Activated naive CD8-positive, alpha-beta T cell treated with anti-CD3 and anti-CD28 coated beads, Interleukin-2, amount 10 ng/mL, durations not matched to agents 7 days and 5 days (primary cell): ENCODE data around the gene ATG9A. TPM values are rescaled to one million over a fixed set of nuclear protein-coding genes. Genes with fewer than 3 reads are reported as not detected.

ENCODE experiments used
- ATAC-seq: fragments of 150-1000 bp; cut with Tn5 transposase; one replicate; pipeline ENCODE4 v1.10.0; 2021; ENCODE audit warnings: low read depth, moderate library complexity
- POLR2A ChIA-PET: fragments of 350-600 bp; sonication (Branson Sonifier 250); formaldehyde crosslinking; loops from one replicate; lab custom pipeline; 2021; ENCODE audit warnings: antibody characterized with exemption; lab: Charles Lee
- DNase-seq: peaks from one replicate; pipeline ENCODE4 v3.0.0; 2021
- H3K27ac Mint-ChIP-seq: one replicate; pipeline ENCODE4 v1.8.0; 2022; ENCODE audit warnings: mild to moderate bottlenecking, mixed read lengths
- H3K27me3 Mint-ChIP-seq: one replicate; pipeline ENCODE4 v1.8.0; 2022; ENCODE audit warnings: mild to moderate bottlenecking, moderate library complexity, mixed read lengths
- H3K36me3 Mint-ChIP-seq: one replicate; pipeline ENCODE4 v1.8.0; 2021; ENCODE audit warnings: mild to moderate bottlenecking, mixed read lengths
- H3K4me1 Mint-ChIP-seq: one replicate; pipeline ENCODE4 v1.8.0; 2021; ENCODE audit warnings: mixed read lengths
- H3K4me3 Mint-ChIP-seq: one replicate; pipeline ENCODE4 v1.8.0; 2022; ENCODE audit warnings: mild to moderate bottlenecking, moderate library complexity, mixed read lengths
- H3K9me3 Mint-ChIP-seq: one replicate; pipeline ENCODE4 v1.8.0; 2021; ENCODE audit warnings: mixed read lengths
- total RNA-seq, 2 experiments: library from RNA; stranded (reverse); gene quantifications; one replicate each; pipeline ENCODE4 v1.2.3, GENCODE V29; 2021

Gene ATG9A
- total RNA-seq, 2 experiments from 2014 or later = 56.0 to 62.1 TPM

- ATAC-seq (no peak), DNase-seq (no peak)
- POLR2A ChIA-PET = interaction anchor here (1.4 kb wide), 2 partner anchors 9 to 39 kb away, joined by 5 to 8 read pairs; partner anchors contain the start of gene ZFAND2B
- Mint-ChIP-seq H3K36me3 (peaks cover 19% of the 10 kb centered on the region), H3K27ac (no peak overlapping the region), H3K9me3 (no peaks in the 10 kb centered on the region), H3K4me1 (peaks cover 32% of the 10 kb centered on the region), H3K4me3 (no peak overlapping the region), H3K27me3 (no peaks in the 10 kb centered on the region)
These were observed 14.7 kb downstream of the ATG9A start for GRCh38 chr2:219214786-219215185.

- peaks cover 37% of the 10 kb centered on the region for H3K4me1 Mint-ChIP-seq
- no peak overlapping the region for H3K4me3 Mint-ChIP-seq
- ATAC-seq = no peak
- H3K36me3 Mint-ChIP-seq = peaks cover 17% of the 10 kb centered on the region
- POLR2A ChIA-PET = interaction anchor here (1.4 kb wide), 1 partner anchor 39 kb away, joined by 5 read pairs; no protein-coding TSS in a partner anchor
- H3K27me3 Mint-ChIP-seq = no peaks in the 10 kb centered on the region
- H3K9me3 Mint-ChIP-seq = no peaks in the 10 kb centered on the region
- peak overlapping the region; percentile 28 for H3K27ac Mint-ChIP-seq
- no peak for DNase-seq
These were observed 15.3 kb downstream of the ATG9A start for GRCh38 chr2:219214141-219214540.

- H3K4me1 Mint-ChIP-seq = peaks cover 40% of the 10 kb centered on the region
- ATAC-seq = no peak
- POLR2A ChIA-PET = interaction anchor here (1.2 to 1.4 kb wide), 2 partner anchors 37 to 38 kb away, joined by 3 to 5 read pairs; partner anchors contain the start of gene CNPPD1
- no peaks in the 10 kb centered on the region for H3K9me3 Mint-ChIP-seq
- H3K36me3 Mint-ChIP-seq = peaks cover 17% of the 10 kb centered on the region
- no peaks in the 10 kb centered on the region for H3K27me3 Mint-ChIP-seq
- H3K27ac Mint-ChIP-seq = peak overlapping the region; percentile 34
- H3K4me3 Mint-ChIP-seq = no peak overlapping the region
- no peak for DNase-seq
These were observed 15.9 kb downstream of the ATG9A start for GRCh38 chr2:219213486-219214071.

GRCh38 chr2:219213026-219213415 is 16.4 kb downstream of the ATG9A start:
- Mint-ChIP-seq H3K4me1 (peaks cover 45% of the 10 kb centered on the region), H3K27me3 (no peaks in the 10 kb centered on the region), H3K27ac (peak overlapping the region; percentile 34), H3K9me3 (no peaks in the 10 kb centered on the region), H3K36me3 (peaks cover 22% of the 10 kb centered on the region), H3K4me3 (no peak overlapping the region)
- ATAC-seq (no peak), DNase-seq (no peak)
- POLR2A ChIA-PET = interaction anchor here (1.2 kb wide), 1 partner anchor 36 kb away, joined by 3 read pairs; the partner anchor contains the start of gene CNPPD1

- POLR2A ChIA-PET = interaction anchor here (0.7 to 1.9 kb wide), 13 partner anchors 10 to 152 kb away, joined by 3 to 31 read pairs (median 5); partner anchors contain the start of genes ANKZF1, ATG9A, CNPPD1 and TUBA4A
- Mint-ChIP-seq H3K4me1 (peaks cover 48% of the 10 kb centered on the region), H3K4me3 (peak overlapping the region; percentile 63), H3K27ac (peak overlapping the region; percentile 93), H3K27me3 (no peaks in the 10 kb centered on the region), H3K36me3 (peaks cover 19% of the 10 kb centered on the region), H3K9me3 (no peaks in the 10 kb centered on the region)
- DNase-seq (no peak), ATAC-seq (no peak)
These were observed 18.5 kb downstream of the ATG9A start for GRCh38 chr2:219210886-219211362.

- H3K9me3 Mint-ChIP-seq = no peaks in the 10 kb centered on the region
- peaks cover 52% of the 10 kb centered on the region for H3K4me1 Mint-ChIP-seq
- ATAC-seq = no peak
- POLR2A ChIA-PET = interaction anchor here (0.8 to 5.2 kb wide), 8 partner anchors 9 to 51 kb away, joined by 3 to 92 read pairs (median 7); partner anchors contain the start of genes ANKZF1, ATG9A and CNPPD1
- peak overlapping the region; percentile 62 for H3K4me3 Mint-ChIP-seq
- no peak for DNase-seq
- H3K27ac Mint-ChIP-seq = peak overlapping the region; percentile 88
- H3K36me3 Mint-ChIP-seq = peaks cover 19% of the 10 kb centered on the region
- no peaks in the 10 kb centered on the region for H3K27me3 Mint-ChIP-seq
These were observed 19.1 kb downstream of the ATG9A start for GRCh38 chr2:219210196-219210885.

- Mint-ChIP-seq H3K4me3 (peak overlapping the region; percentile 62), H3K4me1 (peaks cover 52% of the 10 kb centered on the region), H3K27me3 (no peaks in the 10 kb centered on the region), H3K36me3 (peaks cover 21% of the 10 kb centered on the region), H3K27ac (peak overlapping the region; percentile 88), H3K9me3 (no peaks in the 10 kb centered on the region)
- DNase-seq = no peak
- ATAC-seq = no peak
- POLR2A ChIA-PET = interaction anchor here (0.6 to 5.2 kb wide), 9 partner anchors 9 to 170 kb away, joined by 3 to 92 read pairs (median 8); partner anchors contain the start of genes ANKZF1, ATG9A, CNPPD1 and GLB1L
These were observed 19.9 kb downstream of the ATG9A start for GRCh38 chr2:219209236-219210195.

GRCh38 chr2:219207884-219208740 is 21.3 kb downstream of the ATG9A start:
- DNase-seq (no peak), ATAC-seq (no peak)
- H3K36me3 Mint-ChIP-seq = peaks cover 16% of the 10 kb centered on the region
- H3K9me3 Mint-ChIP-seq = peaks cover 7% of the 10 kb centered on the region
- peaks cover 47% of the 10 kb centered on the region for H3K4me1 Mint-ChIP-seq
- POLR2A ChIA-PET = interaction anchor here (0.7 to 5.2 kb wide), 8 partner anchors 22 to 49 kb away, joined by 3 to 92 read pairs (median 14); partner anchors contain the start of genes ANKZF1, ATG9A, CNPPD1 and GLB1L
- H3K4me3 Mint-ChIP-seq = peak overlapping the region; percentile 85
- H3K27ac Mint-ChIP-seq = peak overlapping the region; percentile 93
- H3K27me3 Mint-ChIP-seq = no peaks in the 10 kb centered on the region

GRCh38 chr2:219207134-219207883 is 22.1 kb downstream of the ATG9A start:
- peak overlapping the region; percentile 85 for H3K4me3 Mint-ChIP-seq
- peaks cover 16% of the 10 kb centered on the region for H3K36me3 Mint-ChIP-seq
- H3K9me3 Mint-ChIP-seq = peaks cover 7% of the 10 kb centered on the region
- H3K27me3 Mint-ChIP-seq = no peaks in the 10 kb centered on the region
- DNase-seq (no peak), ATAC-seq (no peak)
- POLR2A ChIA-PET = interaction anchor here (1.4 to 5.2 kb wide), 13 partner anchors 10 to 72 kb away, joined by 5 to 92 read pairs (median 14); partner anchors contain the start of genes ANKZF1, ATG9A, CNPPD1 and DNAJB2
- peak overlapping the region; percentile 93 for H3K27ac Mint-ChIP-seq
- H3K4me1 Mint-ChIP-seq = peaks cover 47% of the 10 kb centered on the region

- DNase-seq = peak; percentile 99
- H3K36me3 Mint-ChIP-seq = peaks cover 15% of the 10 kb centered on the region
- peaks cover 7% of the 10 kb centered on the region for H3K9me3 Mint-ChIP-seq
- POLR2A ChIA-PET = interaction anchor here (0.6 to 5.2 kb wide), 17 partner anchors 9 to 72 kb away, joined by 3 to 92 read pairs (median 8); partner anchors contain the start of genes ANKZF1, ATG9A, CNPPD1 and DNAJB2
- no peaks in the 10 kb centered on the region for H3K27me3 Mint-ChIP-seq
- peaks cover 47% of the 10 kb centered on the region for H3K4me1 Mint-ChIP-seq
- H3K4me3 Mint-ChIP-seq = peak within 1 kb of the TSS; percentile 85
- peak; percentile 97 for ATAC-seq
- peak within 1 kb of the TSS; percentile 93 for H3K27ac Mint-ChIP-seq
These were observed 22.9 kb downstream of the ATG9A start, which contains the start of gene ZFAND2B for GRCh38 chr2:219206328-219207133. TSS of gene ZFAND2B (plus strand) at chr2:219206782. CDS start at chr2:219206988, 206 bp downstream.
